Breast epithelium (tissue), 4 donors: ENCODE results near the gene SERAC1. TPM values are rescaled to one million over a fixed set of nuclear protein-coding genes. Genes with fewer than 3 reads are reported as not detected.
A peak's percentile ranks its signal among the peaks of the same experiment; 100 is the strongest.
"Not testable (repeated sequence)": the region's sequence is repeated elsewhere in the genome, so short reads cannot be mapped to it uniquely, and the experiment has no call there.

Experiments used
- DNase-seq, 2 donors: peaks; one replicate each; pipeline ENCODE4 v3.0.0-alpha.2; 2019; ENCODE audit warnings: low spot score in 2 of 2
- H3K27ac ChIP-seq, 2 donors: fragments of 200-600 bp; sonication (generic) in 1 of 2; one replicate each; pipeline ENCODE4 v1.5.1; 2016 to 2019; ENCODE audit warnings: mild to moderate bottlenecking in 1 of 2
- H3K27me3 ChIP-seq, 2 donors: fragments of 200-600 bp; sonication (generic) in 1 of 2; one replicate each; pipeline versions ENCODE4 v1.5.1 to v1.6.0; 2017 to 2019; ENCODE audit warnings: control low read depth in 1 of 2, mild to moderate bottlenecking in 1 of 2
- H3K36me3 ChIP-seq: fragments of 200-600 bp; one replicate; pipeline ENCODE4 v1.5.1; 2019
- H3K4me1 ChIP-seq, 2 donors: fragments of 200-600 bp; sonication (generic); one replicate each; pipeline ENCODE4 v1.5.1; 2016 to 2019; ENCODE audit warnings: control low read depth in 1 of 2
- H3K4me3 ChIP-seq, 3 donors: fragments of 200-600 bp; sonication (generic); 1 replicate in 2 of 3; 2 replicates in 1 of 3; pipeline ENCODE4 v1.5.1; 2016 to 2019; ENCODE audit warnings: mild to moderate bottlenecking in 3 of 3, moderate library complexity in 2 of 3
- H3K9me3 ChIP-seq, 2 donors: fragments of 200-600 bp; sonication (generic) in 1 of 2; one replicate each; pipeline ENCODE4 v1.5.1; 2016 to 2019; ENCODE audit warnings: control low read depth in 1 of 2
- CTCF ChIP-seq, 3 donors: fragments of 450-650 bp; IDR thresholded peaks; one replicate each; pipeline ENCODE4 v1.5.1; 2016 to 2017; ENCODE audit warnings: antibody characterized with exemption in 3 of 3, mild to moderate bottlenecking in 3 of 3, moderate library complexity in 3 of 3
- POLR2A ChIP-seq: fragments of 450-650 bp; IDR thresholded peaks from one replicate; pipeline ENCODE4 v1.6.1; 2016; ENCODE audit warnings: antibody characterized with exemption, mild to moderate bottlenecking, moderate library complexity
- POLR2AphosphoS5 ChIP-seq, 3 donors: sonication (generic); formaldehyde crosslinking; IDR thresholded peaks; one replicate each; pipeline ENCODE4 v1.6.1; 2017; ENCODE audit warnings: antibody characterized with exemption in 3 of 3
- intact Hi-C: fragments of 100-400 bp; cut with DNase I; formaldehyde crosslinking; loops from one replicate; pipeline ENCODE4 v1.15.1; 2023; ENCODE audit warnings: low total_unique reads
- total RNA-seq, 3 donors: library from RNA; depleted of rRNA; stranded (reverse); fragments of >200 nt; gene quantifications; one replicate each; pipeline ENCODE4 v1.1.0, GENCODE V29; 2016

Gene SERAC1
- 10 to 100 TPM in 1 of 3 donors, 1 to 10 TPM in 2; 8.5 to 15.7 (median 9.2) TPM for total RNA-seq

- Histone ChIP-seq H3K36me3 (no peaks in the 10 kb centered on the region), H3K27ac (peak within 1 kb of the TSS; percentile 94 to 100), H3K4me3 (peak within 1 kb of the TSS; percentile 67 to 89 (median 84)), H3K4me1 (no peaks in the 10 kb centered on the region), H3K9me3 (no peaks in the 10 kb centered on the region), H3K27me3 (no peaks in the 10 kb centered on the region)
- DNase-seq: no peak
- intact Hi-C loops: no loop called here
- TF ChIP-seq CTCF (IDR thresholded peaks at IDR 0.05) (no peak), POLR2AphosphoS5 (IDR thresholded peaks at IDR 0.05) (no peak), POLR2A (no peak)
These were observed at the start of gene SERAC1 for GRCh38 chr6:158168040-158168289. TSS of gene SERAC1 (minus strand) at chr6:158168262. CDS start at chr6:158158363, 9,899 bp downstream.

GRCh38 chr6:158213925-158214674, 46.0 kb upstream of the SERAC1 start:
- no peak overlapping the region for H3K4me3 ChIP-seq
- H3K27ac ChIP-seq: no peak overlapping the region
- DNase-seq: no peak
- no peaks in the 10 kb centered on the region for H3K27me3 ChIP-seq
- intact Hi-C loops: no loop called here
- peak; percentile 10 to 64 (median 49) for TF ChIP-seq CTCF (IDR thresholded peaks at IDR 0.05)
- TF ChIP-seq POLR2A: no peak
- TF ChIP-seq POLR2AphosphoS5 (IDR thresholded peaks at IDR 0.05): no peak
- no peaks in the 10 kb centered on the region for H3K36me3 ChIP-seq
- H3K4me1 ChIP-seq: no peaks in the 10 kb centered on the region
- H3K9me3 ChIP-seq: no peaks in the 10 kb centered on the region

- intact Hi-C loops: no loop called here
- no peak for DNase-seq
These were observed 43.4 kb upstream of the SERAC1 start for GRCh38 chr6:158211273-158212055.

GRCh38 chr6:158209582-158210333, 41.7 kb upstream of the SERAC1 start:
- H3K36me3 ChIP-seq, H3K4me3 ChIP-seq, H3K27ac ChIP-seq, DNase-seq, H3K9me3 ChIP-seq, H3K4me1 ChIP-seq, H3K27me3 ChIP-seq, intact Hi-C loops: not testable (repeated sequence)

More at GRCh38 chr6:158211273-158212055, 43.4 kb upstream of the SERAC1 start:
- Histone ChIP-seq H3K9me3 (no peaks in the 10 kb centered on the region), H3K27ac (no peak overlapping the region), H3K4me1 (no peaks in the 10 kb centered on the region), H3K36me3 (no peaks in the 10 kb centered on the region), H3K4me3 (no peak overlapping the region), H3K27me3 (no peaks in the 10 kb centered on the region)
- TF ChIP-seq POLR2A: no peak
- no peak for TF ChIP-seq POLR2AphosphoS5 (IDR thresholded peaks at IDR 0.05)
- TF ChIP-seq CTCF (IDR thresholded peaks at IDR 0.05): no peak

- H3K4me3 ChIP-seq, DNase-seq, H3K9me3 ChIP-seq, H3K27ac ChIP-seq, H3K27me3 ChIP-seq, H3K36me3 ChIP-seq, intact Hi-C loops, H3K4me1 ChIP-seq: not testable (repeated sequence)
These were observed 40.4 kb upstream of the SERAC1 start for GRCh38 chr6:158208226-158209030.
